Right atrium auricular region (tissue), 2 donors: ENCODE results near the gene CYB5R2. TPM values are rescaled to one million over a fixed set of nuclear protein-coding genes. Genes with fewer than 3 reads are reported as not detected.

Experiments
- DNase-seq: peaks from one replicate; pipeline ENCODE4 v3.0.0-alpha.2; 2019; ENCODE audit warnings: low spot score
- H3K27ac ChIP-seq, 2 donors: fragments of 200-600 bp; sonication (generic); 1 replicate in 1 of 2; 2 replicates in 1 of 2; pipeline ENCODE4 v1.5.1; 2016 to 2019
- H3K27me3 ChIP-seq, 2 donors: fragments of 200-600 bp; sonication (generic); one replicate each; pipeline versions ENCODE4 v1.5.1 to v1.6.0; 2017 to 2019
- H3K36me3 ChIP-seq: fragments of 200-600 bp; sonication (generic); one replicate; pipeline ENCODE4 v1.5.1; 2016
- H3K4me1 ChIP-seq, 2 donors: fragments of 200-600 bp; sonication (generic); one replicate each; pipeline versions ENCODE4 v1.5.1 to v1.6.0; 2017 to 2019
- H3K4me3 ChIP-seq, 2 donors: fragments of 200-600 bp; sonication (generic); 1 replicate in 1 of 2; 2 replicates in 1 of 2; pipeline ENCODE4 v1.5.1; 2017 to 2019; ENCODE audit warnings: mild to moderate bottlenecking in 1 of 2, moderate library complexity in 1 of 2
- H3K9me3 ChIP-seq, 2 donors: fragments of 200-600 bp; sonication (generic); one replicate each; pipeline ENCODE4 v1.5.1; 2019
- total RNA-seq, 2 donors: library from RNA; depleted of rRNA; stranded (reverse); fragments of >200 nt; gene quantifications; one replicate each; pipeline ENCODE4 v1.1.0, GENCODE V29; 2016
- TF ChIP-seq, protein P1 (sequence below), 2 donors: fragments of 200-600 bp; sonication (generic); IDR thresholded peaks; one replicate each; pipeline ENCODE4 v1.5.1; 2019; ENCODE audit warnings: antibody characterized with exemption in 2 of 2

CYB5R2 gene
- total RNA-seq, 2 donors from 2014 or later: 1.5 to 4.0 TPM

DNA sequence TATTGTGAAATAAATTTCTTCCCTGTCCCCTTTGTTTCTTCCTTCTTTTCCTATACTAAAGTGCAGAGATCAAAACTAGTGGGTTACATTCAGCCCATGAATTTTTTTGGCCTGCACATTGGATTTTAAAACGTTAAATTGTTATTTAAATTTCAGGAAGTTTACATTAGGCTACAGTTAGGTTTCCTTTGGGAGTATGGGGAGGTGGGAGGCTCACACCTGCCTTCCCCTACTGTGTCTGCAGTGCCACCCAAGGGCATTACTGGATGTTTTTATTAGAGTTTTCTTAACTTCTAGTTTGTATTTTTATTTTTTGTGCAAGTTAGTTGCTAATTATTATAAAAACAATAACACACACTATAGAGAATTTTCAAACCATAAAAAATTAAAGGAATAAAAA lies 51.7 kb downstream of the CYB5R2 start:
- Histone ChIP-seq H3K27me3 (no peaks in the 10 kb centered on the region), H3K36me3 (peaks cover 20% of the 10 kb centered on the region), H3K4me3 (no peak overlapping the region), H3K27ac (no peak overlapping the region), H3K4me1 (no peaks in the 10 kb centered on the region), H3K9me3 (no peaks in the 10 kb centered on the region)
- TF ChIP-seq, protein P1, sequence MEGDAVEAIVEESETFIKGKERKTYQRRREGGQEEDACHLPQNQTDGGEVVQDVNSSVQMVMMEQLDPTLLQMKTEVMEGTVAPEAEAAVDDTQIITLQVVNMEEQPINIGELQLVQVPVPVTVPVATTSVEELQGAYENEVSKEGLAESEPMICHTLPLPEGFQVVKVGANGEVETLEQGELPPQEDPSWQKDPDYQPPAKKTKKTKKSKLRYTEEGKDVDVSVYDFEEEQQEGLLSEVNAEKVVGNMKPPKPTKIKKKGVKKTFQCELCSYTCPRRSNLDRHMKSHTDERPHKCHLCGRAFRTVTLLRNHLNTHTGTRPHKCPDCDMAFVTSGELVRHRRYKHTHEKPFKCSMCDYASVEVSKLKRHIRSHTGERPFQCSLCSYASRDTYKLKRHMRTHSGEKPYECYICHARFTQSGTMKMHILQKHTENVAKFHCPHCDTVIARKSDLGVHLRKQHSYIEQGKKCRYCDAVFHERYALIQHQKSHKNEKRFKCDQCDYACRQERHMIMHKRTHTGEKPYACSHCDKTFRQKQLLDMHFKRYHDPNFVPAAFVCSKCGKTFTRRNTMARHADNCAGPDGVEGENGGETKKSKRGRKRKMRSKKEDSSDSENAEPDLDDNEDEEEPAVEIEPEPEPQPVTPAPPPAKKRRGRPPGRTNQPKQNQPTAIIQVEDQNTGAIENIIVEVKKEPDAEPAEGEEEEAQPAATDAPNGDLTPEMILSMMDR (IDR thresholded peaks at IDR 0.05): no peak
- no peak for DNase-seq

DNA sequence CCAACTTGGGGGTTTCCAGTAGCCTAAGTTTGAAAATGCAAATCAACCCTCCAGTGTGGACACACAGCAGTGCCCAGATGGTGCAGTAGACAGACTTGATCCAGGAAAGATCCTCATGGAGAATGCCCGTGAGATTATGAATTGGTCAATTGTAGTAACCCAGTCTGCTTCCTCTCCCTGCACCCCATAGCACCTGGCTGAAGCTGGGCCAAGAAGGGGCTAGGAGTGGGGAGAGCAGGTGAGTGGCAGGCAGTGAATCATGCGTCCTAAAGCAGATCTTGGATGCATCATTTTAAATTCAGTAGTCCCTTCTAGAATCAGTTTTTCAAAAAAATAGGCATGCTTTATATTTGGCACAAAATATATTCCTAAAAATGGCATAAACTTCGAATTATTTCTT lies 52.2 kb downstream of the CYB5R2 start:
- peaks cover 22% of the 10 kb centered on the region for H3K36me3 ChIP-seq
- no peaks in the 10 kb centered on the region for H3K27me3 ChIP-seq
- no peak overlapping the region for H3K27ac ChIP-seq
- H3K4me3 ChIP-seq: no peak overlapping the region
- no peaks in the 10 kb centered on the region for H3K9me3 ChIP-seq
- TF ChIP-seq, protein P1 (IDR thresholded peaks at IDR 0.05): no peak
- DNase-seq: no peak
- no peaks in the 10 kb centered on the region for H3K4me1 ChIP-seq

DNA sequence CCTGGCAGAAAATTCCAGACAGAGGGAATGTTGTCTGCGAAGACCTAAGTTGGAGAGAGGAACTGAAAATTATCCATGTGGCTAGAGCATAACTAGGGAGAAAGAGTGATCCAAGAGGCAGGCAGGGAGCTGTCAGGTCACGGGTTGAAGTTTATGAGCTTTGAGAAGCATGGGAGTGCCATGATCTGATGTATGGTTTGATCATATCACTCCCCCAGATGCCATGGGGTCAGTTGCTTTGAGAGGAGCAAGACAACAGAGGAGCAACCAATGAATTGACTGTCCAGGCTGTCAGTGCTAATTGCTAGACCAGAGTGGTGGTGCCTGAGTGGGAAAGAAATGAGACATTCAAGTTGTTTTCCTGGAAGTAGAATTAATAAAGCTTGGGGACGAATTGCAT lies 54.0 kb downstream of the CYB5R2 start:
- TF ChIP-seq, protein P1 (IDR thresholded peaks at IDR 0.05): no peak
- no peaks in the 10 kb centered on the region for H3K4me1 ChIP-seq
- no peak overlapping the region for H3K4me3 ChIP-seq
- no peak for DNase-seq
- no peak overlapping the region for H3K27ac ChIP-seq
- H3K36me3 ChIP-seq: peaks cover 22% of the 10 kb centered on the region
- H3K27me3 ChIP-seq: no peaks in the 10 kb centered on the region
- no peaks in the 10 kb centered on the region for H3K9me3 ChIP-seq

DNA sequence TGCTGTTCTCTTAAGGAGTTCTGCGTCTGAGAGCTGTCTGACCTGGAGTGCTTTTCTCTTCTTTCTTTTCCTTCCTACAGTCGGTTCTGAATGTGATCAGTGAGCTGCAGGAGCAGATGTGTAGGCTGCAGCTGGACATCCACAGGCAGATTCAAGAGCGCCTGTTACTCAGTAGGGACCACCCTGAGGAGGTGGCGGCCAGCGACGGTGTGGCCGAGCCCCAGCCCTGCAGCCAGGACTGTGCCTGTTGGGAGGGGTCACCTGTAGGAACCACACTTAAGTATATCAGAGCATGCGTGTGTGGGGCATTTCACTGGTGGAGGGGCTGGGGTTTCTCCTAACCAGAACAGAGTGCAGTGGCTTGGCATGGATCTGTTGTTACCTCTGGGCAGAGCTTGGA lies 56.3 kb downstream of the CYB5R2 start:
- H3K36me3 ChIP-seq: peaks cover 16% of the 10 kb centered on the region
- no peak overlapping the region for H3K4me3 ChIP-seq
- no peak for DNase-seq
- peaks cover 0 to 10% of the 10 kb centered on the region in 2 donors for H3K4me1 ChIP-seq
- TF ChIP-seq, protein P1 (IDR thresholded peaks at IDR 0.05): no peak
- H3K27ac ChIP-seq: no peak overlapping the region
- no peaks in the 10 kb centered on the region for H3K9me3 ChIP-seq
- no peaks in the 10 kb centered on the region for H3K27me3 ChIP-seq

Other genes with a start within 250 kb of the CYB5R2 start
- gene OLFML1, start 188.0 kb downstream of the CYB5R2 start, total RNA-seq: 1 to 10 TPM; 4.6 to 7.7 TPM
- gene PPFIBP2, start 159.5 kb downstream of the CYB5R2 start, total RNA-seq: 10 to 100 TPM; 13.0 to 24.0 TPM
- gene OVCH2, start 33.0 kb upstream of the CYB5R2 start, total RNA-seq: not detected
- not detected for gene OR5P2, start 123.4 kb upstream of the CYB5R2 start, total RNA-seq
- gene OR5P3, start 157.3 kb upstream of the CYB5R2 start, total RNA-seq: not detected